Suprapubic skin (tissue), 4 donors: ENCODE measurements around the gene TCEA2.

Experiments used
- CTCF ChIP-seq, 2 donors: fragments of 200-600 bp in 1 of 2; fragments of 450-650 bp in 1 of 2; sonication (generic) in 1 of 2; IDR thresholded peaks; one replicate each; pipeline ENCODE4 v1.5.1; 2016 to 2019; ENCODE audit warnings: antibody characterized with exemption in 2 of 2, mild to moderate bottlenecking in 1 of 2, moderate library complexity in 1 of 2
- EP300 ChIP-seq: sonication (generic); formaldehyde crosslinking; IDR thresholded peaks from one replicate; pipeline ENCODE4 v1.6.1; 2017; ENCODE audit warnings: antibody characterized with exemption
- POLR2A ChIP-seq, 2 donors: fragments of 450-650 bp; IDR thresholded peaks; one replicate each; pipeline ENCODE4 v1.6.1; 2017; ENCODE audit warnings: antibody characterized with exemption in 2 of 2, mild to moderate bottlenecking in 2 of 2, moderate library complexity in 2 of 2
- POLR2AphosphoS5 ChIP-seq, 3 donors: sonication (generic); formaldehyde crosslinking; IDR thresholded peaks; one replicate each; pipeline ENCODE4 v1.6.1; 2017; ENCODE audit warnings: antibody characterized with exemption in 3 of 3

GRCh38 chr20:64083378-64083803 is 20.4 kb downstream of the TCEA2 start:
- TF ChIP-seq POLR2AphosphoS5 (IDR thresholded peaks at IDR 0.05) (no peak), CTCF (IDR thresholded peaks at IDR 0.05) (peak; percentile 8 to 68), POLR2A (IDR thresholded peaks at IDR 0.05) (no peak), EP300 (no peak)
